GM23338 (cell line): Measurements from ENCODE around the gene HMCN2. TPM values are rescaled to one million over a fixed set of nuclear protein-coding genes. Genes with fewer than 3 reads are reported as not detected.

Experiments
- ATAC-seq: fragments of 200-7000 bp; cut with Tn5 transposase; 3 replicates; pipeline ENCODE4 v1.9.1; 2020
- DNase-seq: peaks from one replicate; pipeline ENCODE4 v3.0.0-alpha.2; 2015; ENCODE audit warnings: low spot score
- H2AFZ ChIP-seq: fragments of 200-600 bp; sonication (generic); 2 replicates; pipeline ENCODE4 v1.8.0; 2016; ENCODE audit warnings: antibody characterized with exemption, mild to moderate bottlenecking, moderate library complexity
- H3F3A ChIP-seq: fragments of 200-600 bp; sonication (generic); replicated peaks from 2 replicates; pipeline ENCODE4 v1.8.0; 2017; ENCODE audit warnings: antibody characterized with exemption, mixed run types, low read depth
- H3K27ac ChIP-seq: fragments of 200-600 bp; sonication (generic); 2 replicates; pipeline ENCODE4 v1.6.1; 2016; ENCODE audit warnings: low read depth
- H3K27me3 ChIP-seq: fragments of 200-600 bp; sonication (generic); 2 replicates; pipeline ENCODE4 v1.8.0; 2016; ENCODE audit warnings: mild to moderate bottlenecking, mixed run types, moderate library complexity; ENCODE audit not compliant: insufficient read depth
- H3K36me3 ChIP-seq: fragments of 200-600 bp; sonication (generic); 2 replicates; pipeline ENCODE4 v1.8.0; 2016; ENCODE audit warnings: mild to moderate bottlenecking; ENCODE audit not compliant: insufficient read depth
- H3K4me1 ChIP-seq: fragments of 200-600 bp; sonication (generic); 2 replicates; pipeline ENCODE4 v1.8.0; 2016; ENCODE audit warnings: mild to moderate bottlenecking, moderate library complexity; ENCODE audit not compliant: insufficient read depth
- H3K4me2 ChIP-seq: fragments of 200-600 bp; sonication (generic); 2 replicates; pipeline ENCODE4 v1.7.1; 2017; ENCODE audit warnings: mixed run types
- H3K4me3 ChIP-seq: fragments of 200-600 bp; sonication (generic); 2 replicates; pipeline ENCODE4 v1.6.1; 2016; ENCODE audit warnings: mixed run types
- H3K79me2 ChIP-seq: fragments of 200-600 bp; sonication (generic); replicated peaks from 2 replicates; pipeline ENCODE4 v1.8.0; 2017; ENCODE audit warnings: mild to moderate bottlenecking; ENCODE audit not compliant: insufficient read depth
- H3K9me2 ChIP-seq: fragments of 200-600 bp; sonication (generic); 2 replicates; pipeline ENCODE4 v1.8.0; 2017; ENCODE audit not compliant: insufficient read depth
- H4K20me1 ChIP-seq: fragments of 200-600 bp; sonication (generic); replicated peaks from 2 replicates; pipeline ENCODE4 v1.8.0; 2017; ENCODE audit warnings: mild to moderate bottlenecking; ENCODE audit not compliant: insufficient read depth
- H3K27ac Mint-ChIP-seq: 2 replicates; pipeline ENCODE4 v1.8.0; 2020; ENCODE audit warnings: inconsistent platforms, mild to moderate bottlenecking, moderate library complexity, mixed read lengths
- H3K27me3 Mint-ChIP-seq: 3 replicates; pipeline ENCODE4 v1.8.0; 2022; ENCODE audit warnings: low read depth, mild to moderate bottlenecking, moderate library complexity, mixed read lengths, inconsistent platforms; ENCODE audit not compliant: insufficient read depth, poor library complexity
- H3K36me3 Mint-ChIP-seq: 3 replicates; pipeline ENCODE4 v1.8.0; 2021; ENCODE audit warnings: low read depth, mild to moderate bottlenecking, inconsistent platforms, moderate library complexity, mixed read lengths
- H3K4me1 Mint-ChIP-seq: 3 replicates; pipeline ENCODE4 v1.8.0; 2020; ENCODE audit warnings: mild to moderate bottlenecking, inconsistent platforms, mixed read lengths
- H3K4me3 Mint-ChIP-seq: 3 replicates; pipeline ENCODE4 v1.8.0; 2021; ENCODE audit warnings: moderate library complexity, mild to moderate bottlenecking, inconsistent platforms, mixed read lengths
- H3K9me3 Mint-ChIP-seq: 3 replicates; pipeline ENCODE4 v1.8.0; 2020; ENCODE audit warnings: moderate library complexity, mild to moderate bottlenecking, inconsistent platforms, mixed read lengths
- CREB1 ChIP-seq: fragments of 250-450 bp; sonication (Bioruptor Pico); IDR thresholded peaks from 2 replicates; pipeline ENCODE4 v1.5.0; 2020; ENCODE audit warnings: low read depth, mild to moderate bottlenecking, moderate library complexity
- CTCF ChIP-seq, 2 experiments: fragments of 200-600 bp in 1 of 2; sonication (generic) in 1 of 2; conservative IDR thresholded peaks; 2 replicates each; pipeline versions ENCODE4 v1.5.1 to v1.6.1; 2016 to 2017; ENCODE audit warnings: antibody characterized with exemption in 2 of 2, low read depth in 2 of 2, mild to moderate bottlenecking in 2 of 2, moderate library complexity in 1 of 2
- EZH2 ChIP-seq: fragments of 200-600 bp; sonication (generic); IDR thresholded peaks from one replicate; pipeline ENCODE4 v1.8.0; 2017; ENCODE audit warnings: antibody characterized with exemption, mild to moderate bottlenecking, low read depth; ENCODE audit not compliant: unreplicated experiment
- EZH2phosphoT487 ChIP-seq: fragments of 200-600 bp; sonication (generic); IDR thresholded peaks from one replicate; pipeline ENCODE4 v1.8.1; 2018; ENCODE audit warnings: antibody characterized with exemption; ENCODE audit not compliant: unreplicated experiment
- NANOG ChIP-seq: IDR thresholded peaks from 2 replicates; pipeline ENCODE4 v1.6.1; 2016; ENCODE audit warnings: antibody characterized with exemption, borderline replicate concordance
- POLR2AphosphoS5 ChIP-seq: IDR thresholded peaks from 2 replicates; pipeline ENCODE4 v1.6.1; 2016; ENCODE audit warnings: antibody characterized with exemption, low read depth
- REST ChIP-seq: IDR thresholded peaks from one replicate; pipeline ENCODE4 v1.6.1; 2018; ENCODE audit warnings: antibody characterized with exemption; ENCODE audit not compliant: unreplicated experiment
- STAT1 ChIP-seq: IDR thresholded peaks from one replicate; pipeline ENCODE4 v1.6.1; 2016; ENCODE audit warnings: antibody characterized with exemption; ENCODE audit not compliant: unreplicated experiment
- ZNF114 ChIP-seq: fragments of 250-450 bp; sonication (Bioruptor Pico); IDR thresholded peaks from 2 replicates; pipeline ENCODE4 v1.5.0; 2020; ENCODE audit warnings: mild to moderate bottlenecking, moderate library complexity
- ZNF331 ChIP-seq: fragments of 250-450 bp; sonication (Bioruptor Pico); IDR thresholded peaks from 2 replicates; pipeline ENCODE4 v1.5.0; 2020; ENCODE audit warnings: low read depth, mild to moderate bottlenecking, moderate library complexity
- ZNF462 ChIP-seq: fragments of 250-450 bp; sonication (Bioruptor Pico); IDR thresholded peaks from 2 replicates; pipeline ENCODE4 v1.5.0; 2020; ENCODE audit warnings: mild to moderate bottlenecking, moderate library complexity
- polyA plus RNA-seq: library from polyadenylated mRNA; unstranded; fragments of >200 nt; fragmentation: Nextera tagmentation; extraction: Ambion mirVana; gene quantifications from 2 replicates; pipeline ENCODE4 v1.2.1, GENCODE V29; 2016
- total RNA-seq: library from RNA; depleted of rRNA; stranded (reverse); fragments of >200 nt; shearing (Covaris generic); gene quantifications from 2 replicates; pipeline ENCODE4 v1.2.3, GENCODE V29; 2014

HMCN2 gene
- total and polyA plus RNA-seq, 2 experiments from 2014 or later: 1.3 to 4.7 TPM

GRCh38 chr9:130361873-130362362, 96.4 kb downstream of the HMCN2 start:
- Mint-ChIP-seq H3K4me3 (no peak overlapping the region), H3K27ac (no peak overlapping the region), H3K36me3 (peaks cover 22% of the 10 kb centered on the region), H3K27me3 (peaks cover 14% of the 10 kb centered on the region), H3K4me1 (no peaks in the 10 kb centered on the region), H3K9me3 (no peaks in the 10 kb centered on the region)
- no peaks in the 10 kb centered on the region for H3K9me2 ChIP-seq
- TF ChIP-seq ZNF114 (CRISPR knock-in tag) (no peak), CTCF (conservative IDR thresholded peaks at IDR 0.05; ENCODE audit: low read depth in 2 of 2) (no peak), CREB1 (CRISPR knock-in tag) (no peak), ZNF331 (no peak)
- no peak overlapping the region for H3K4me3 ChIP-seq
- no peak overlapping the region for H2AFZ ChIP-seq
- no peaks in the 10 kb centered on the region for H4K20me1 ChIP-seq
- no peaks in the 10 kb centered on the region for H3K4me1 ChIP-seq
- no peak overlapping the region for H3K27ac ChIP-seq
- no peak for DNase-seq
- H3K4me2 ChIP-seq: no peak overlapping the region
- H3K27me3 ChIP-seq: no peaks in the 10 kb centered on the region
- no peaks in the 10 kb centered on the region for H3K79me2 ChIP-seq
- H3F3A ChIP-seq: no peaks in the 10 kb centered on the region
- no peaks in the 10 kb centered on the region for H3K36me3 ChIP-seq
- no peak for ATAC-seq

- Mint-ChIP-seq H3K36me3 (peaks cover 22% of the 10 kb centered on the region), H3K4me1 (no peaks in the 10 kb centered on the region; the same call in 2 of the 3 replicates), H3K27me3 (peaks cover 14% of the 10 kb centered on the region), H3K27ac (no peak overlapping the region), H3K9me3 (no peaks in the 10 kb centered on the region), H3K4me3 (no peak overlapping the region)
- H2AFZ ChIP-seq: no peak overlapping the region
- H3K27ac ChIP-seq: no peak overlapping the region
- no peaks in the 10 kb centered on the region for H3K27me3 ChIP-seq
- ATAC-seq: no peak
- H4K20me1 ChIP-seq: no peaks in the 10 kb centered on the region
- H3K9me2 ChIP-seq: no peaks in the 10 kb centered on the region
- H3K79me2 ChIP-seq: no peaks in the 10 kb centered on the region
- H3K4me1 ChIP-seq: no peaks in the 10 kb centered on the region
- no peak for DNase-seq
- no peaks in the 10 kb centered on the region for H3F3A ChIP-seq
- no peak overlapping the region for H3K4me2 ChIP-seq
- H3K36me3 ChIP-seq: no peaks in the 10 kb centered on the region
- no peak overlapping the region for H3K4me3 ChIP-seq
- TF ChIP-seq NANOG (no peak), EZH2 (no peak), POLR2AphosphoS5 (no peak), EZH2phosphoT487 (no peak), REST (no peak), ZNF462 (CRISPR knock-in tag) (no peak), STAT1 (no peak), ZNF331 (no peak)
These were observed 97.1 kb downstream of the HMCN2 start for GRCh38 chr9:130362691-130363090.
